Activated T-cell treated with anti-CD3 and anti-CD28 coated beads, Interleukin-2, amount 50 U/mL, for 72 hours (primary cell): ENCODE results near the gene C2CD2. TPM values are rescaled to one million over a fixed set of nuclear protein-coding genes. Genes with fewer than 3 reads are reported as not detected.

Source experiments
- ATAC-seq, 2 donors: fragments of 150-1000 bp; cut with Tn5 transposase; replicated peaks in 1 of 2; 2 replicates each; pipeline ENCODE4 v1.10.0; 2021; ENCODE audit warnings: moderate library complexity in 2 of 2, mild to moderate bottlenecking in 1 of 2
- DNase-seq, 2 donors: peaks; one replicate each; pipeline ENCODE4 v3.0.0; 2021 to 2022; ENCODE audit warnings: mixed read lengths in 1 of 2
- H3K27ac Mint-ChIP-seq: one replicate; pipeline ENCODE4 v1.8.0; 2022; ENCODE audit warnings: mild to moderate bottlenecking, moderate library complexity, mixed read lengths
- H3K27me3 Mint-ChIP-seq: one replicate; pipeline ENCODE4 v1.8.0; 2022; ENCODE audit warnings: low read depth, mixed read lengths
- H3K36me3 Mint-ChIP-seq, 2 donors: one replicate each; pipeline ENCODE4 v1.8.0; 2022; ENCODE audit warnings: mixed read lengths in 2 of 2, mild to moderate bottlenecking in 1 of 2; ENCODE audit not compliant: insufficient read depth in 2 of 2
- H3K4me1 Mint-ChIP-seq: one replicate; pipeline ENCODE4 v1.8.0; 2022; ENCODE audit warnings: low read depth, mixed read lengths
- H3K4me3 Mint-ChIP-seq, 2 donors: one replicate each; pipeline ENCODE4 v1.8.0; 2022; ENCODE audit warnings: mild to moderate bottlenecking in 2 of 2, mixed read lengths in 2 of 2, moderate library complexity in 2 of 2
- H3K9me3 Mint-ChIP-seq, 2 donors: one replicate each; pipeline ENCODE4 v1.8.0; 2022; ENCODE audit warnings: mixed read lengths in 2 of 2
- total RNA-seq, 2 donors: library from RNA; stranded (reverse); gene quantifications; one replicate each; pipeline ENCODE4 v1.2.3, GENCODE V29; 2022

The C2CD2 gene
- total RNA-seq, 2 donors from 2014 or later = 6.9 to 15.1 TPM

DNA sequence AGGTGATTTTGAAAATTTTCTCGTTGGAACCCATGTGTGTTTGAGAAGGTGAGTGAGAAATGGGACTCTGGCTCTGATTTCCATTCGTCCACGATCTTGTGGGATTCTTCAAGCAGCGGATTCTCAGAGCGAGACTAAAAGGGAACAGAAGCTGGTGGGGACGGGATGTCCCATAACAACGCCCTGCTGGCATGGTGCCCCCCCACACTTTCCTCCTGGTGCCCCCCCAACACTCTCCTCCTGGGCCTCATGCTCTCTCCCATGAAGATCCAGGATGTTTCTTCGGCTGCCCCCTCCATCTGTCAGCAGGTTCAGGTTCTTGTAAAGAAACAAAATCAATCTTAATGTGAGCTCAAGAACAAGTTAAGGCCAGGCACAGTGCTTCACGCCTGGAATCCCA is 103.7 kb downstream of the C2CD2 start:
- no peak for ATAC-seq
- H3K27ac Mint-ChIP-seq = no peak overlapping the region
- no peaks in the 10 kb centered on the region for H3K9me3 Mint-ChIP-seq
- no peaks in the 10 kb centered on the region for H3K27me3 Mint-ChIP-seq
- no peak overlapping the region for H3K4me3 Mint-ChIP-seq
- no peak for DNase-seq
- H3K4me1 Mint-ChIP-seq = no peaks in the 10 kb centered on the region
- H3K36me3 Mint-ChIP-seq = peaks cover 1 to 7% of the 10 kb centered on the region in 2 donors

- no peaks in the 10 kb centered on the region for H3K9me3 Mint-ChIP-seq
Measured at GRCh38 chr21:41848958-41849580, 104.7 kb downstream of the C2CD2 start.

GRCh38 chr21:41848533-41848932 is 105.3 kb downstream of the C2CD2 start:
- Mint-ChIP-seq H3K36me3 (peaks cover 1 to 2% of the 10 kb centered on the region in 2 donors), H3K27me3 (no peaks in the 10 kb centered on the region), H3K9me3 (no peaks in the 10 kb centered on the region), H3K4me3 (no peak overlapping the region), H3K4me1 (no peaks in the 10 kb centered on the region), H3K27ac (no peak overlapping the region)
- no peak for DNase-seq
- no peak for ATAC-seq

More at GRCh38 chr21:41848958-41849580, 104.7 kb downstream of the C2CD2 start:
- Mint-ChIP-seq H3K4me1 (no peaks in the 10 kb centered on the region), H3K36me3 (peaks cover 1 to 2% of the 10 kb centered on the region in 2 donors), H3K4me3 (no peak overlapping the region), H3K27ac (no peak overlapping the region), H3K27me3 (no peaks in the 10 kb centered on the region)
- ATAC-seq (no peak), DNase-seq (no peak)

- Mint-ChIP-seq H3K4me1 (no peaks in the 10 kb centered on the region), H3K27ac (no peak overlapping the region), H3K36me3 (peaks cover 1 to 9% of the 10 kb centered on the region in 2 donors), H3K27me3 (no peaks in the 10 kb centered on the region), H3K9me3 (no peaks in the 10 kb centered on the region), H3K4me3 (no peak overlapping the region)
- DNase-seq (no peak), ATAC-seq (no peak)
Measured at GRCh38 chr21:41847066-41847804, 106.6 kb downstream of the C2CD2 start.

- Mint-ChIP-seq H3K4me1 (no peaks in the 10 kb centered on the region), H3K36me3 (peaks cover 1 to 9% of the 10 kb centered on the region in 2 donors), H3K9me3 (peaks cover 0 to 1% of the 10 kb centered on the region in 2 donors), H3K27me3 (no peaks in the 10 kb centered on the region), H3K27ac (no peak overlapping the region), H3K4me3 (no peak overlapping the region)
- ATAC-seq (no peak), DNase-seq (no peak)
Measured at GRCh38 chr21:41846536-41846935, 107.3 kb downstream of the C2CD2 start.

DNA sequence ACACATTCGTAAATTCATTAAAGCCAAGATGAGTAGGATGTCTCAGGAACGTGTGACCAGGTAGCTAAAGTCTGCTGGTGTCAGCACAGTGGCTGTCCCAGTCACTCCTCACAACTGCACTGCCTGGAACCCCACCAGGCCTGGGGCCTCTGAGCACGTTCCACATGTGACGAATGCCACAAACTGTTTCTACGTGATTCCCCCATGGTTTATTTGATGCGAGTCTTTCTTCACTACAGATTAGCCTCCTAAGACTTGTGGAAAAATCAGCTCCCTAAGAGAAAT is 107.8 kb downstream of the C2CD2 start:
- DNase-seq = no peak
- Mint-ChIP-seq H3K9me3 (peaks cover 0 to 4% of the 10 kb centered on the region in 2 donors), H3K27ac (no peak overlapping the region), H3K36me3 (peaks cover 4 to 13% of the 10 kb centered on the region in 2 donors), H3K4me3 (no peak overlapping the region), H3K27me3 (no peaks in the 10 kb centered on the region), H3K4me1 (no peaks in the 10 kb centered on the region)
- no peak for ATAC-seq

DNA sequence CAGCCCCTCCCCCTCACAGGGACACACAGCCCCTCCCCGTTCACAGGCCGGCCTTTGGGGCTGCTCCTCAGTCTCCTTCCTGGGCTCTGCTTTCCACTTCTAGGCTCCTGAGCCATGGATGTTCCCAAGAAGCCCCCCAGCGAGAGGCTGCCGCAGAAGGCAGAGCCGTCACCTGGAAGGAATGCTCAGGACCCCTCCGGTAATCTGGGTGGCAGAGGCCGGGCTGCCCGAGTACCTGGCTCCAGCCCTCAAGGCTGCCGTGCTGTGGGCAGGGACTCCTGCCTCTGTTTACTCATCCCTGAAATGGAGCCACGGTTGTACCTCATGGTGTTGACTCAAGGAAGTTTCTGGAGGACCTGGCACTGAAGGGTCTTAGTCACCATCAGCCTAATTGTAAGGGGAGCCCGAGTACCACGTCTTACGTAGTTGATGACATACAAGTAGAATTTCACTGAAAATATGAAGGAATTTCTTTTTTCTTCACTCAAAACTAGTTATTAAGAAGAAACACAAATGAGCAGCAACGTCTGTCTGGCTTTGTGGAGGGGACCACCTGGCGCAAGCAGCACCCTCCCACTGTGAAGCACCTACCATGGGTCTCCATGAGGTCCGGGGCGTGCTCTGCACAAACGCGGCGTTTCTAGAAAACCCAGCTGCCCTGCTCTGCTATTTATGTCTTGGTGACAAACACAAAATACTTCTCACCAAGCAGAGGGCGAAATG is 108.3 kb downstream of the C2CD2 start:
- H3K27ac Mint-ChIP-seq = no peak overlapping the region
- peaks cover 6 to 14% of the 10 kb centered on the region in 2 donors for H3K36me3 Mint-ChIP-seq
- DNase-seq (no peak), ATAC-seq (no peak)
- no peaks in the 10 kb centered on the region for H3K27me3 Mint-ChIP-seq
- H3K4me3 Mint-ChIP-seq = no peak overlapping the region
- peaks cover 2 to 7% of the 10 kb centered on the region in 2 donors for H3K9me3 Mint-ChIP-seq
- no peaks in the 10 kb centered on the region for H3K4me1 Mint-ChIP-seq

DNA sequence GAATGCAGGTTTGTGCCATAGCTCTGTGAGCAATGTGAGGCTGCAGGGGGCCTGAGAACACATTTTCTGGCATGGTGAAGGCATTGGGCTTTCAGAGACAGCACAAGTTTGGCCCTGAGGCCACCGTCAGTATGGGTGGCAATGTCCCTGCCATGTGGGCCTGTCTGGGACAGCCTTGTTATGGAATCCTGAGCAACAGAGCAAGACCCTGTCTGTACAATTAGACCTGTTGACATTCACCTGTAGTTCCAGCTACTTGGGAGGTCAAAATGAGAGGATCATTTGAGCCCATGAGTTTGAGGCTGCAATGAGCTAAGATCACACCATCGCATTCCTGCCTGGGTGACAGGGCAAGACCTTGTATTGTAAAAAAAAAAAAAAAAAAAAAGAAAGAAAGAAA is 110.2 kb downstream of the C2CD2 start:
- ATAC-seq (no peak), DNase-seq (no peak)
- Mint-ChIP-seq H3K4me1 (no peaks in the 10 kb centered on the region), H3K4me3 (no peak overlapping the region), H3K9me3 (peaks cover 2 to 7% of the 10 kb centered on the region in 2 donors), H3K27me3 (no peaks in the 10 kb centered on the region), H3K36me3 (peaks cover 7 to 14% of the 10 kb centered on the region in 2 donors), H3K27ac (no peak overlapping the region)

GRCh38 chr21:41840880-41841279 is 112.9 kb downstream of the C2CD2 start:
- Mint-ChIP-seq H3K9me3 (peaks cover 2 to 7% of the 10 kb centered on the region in 2 donors), H3K27ac (no peak overlapping the region), H3K27me3 (no peaks in the 10 kb centered on the region), H3K36me3 (peaks cover 7 to 16% of the 10 kb centered on the region in 2 donors), H3K4me1 (no peaks in the 10 kb centered on the region), H3K4me3 (no peak overlapping the region)
- ATAC-seq = no peak
- no peak for DNase-seq

GRCh38 chr21:41839387-41840000 is 114.3 kb downstream of the C2CD2 start:
- H3K4me3 Mint-ChIP-seq = no peak overlapping the region
- peaks cover 7 to 17% of the 10 kb centered on the region in 2 donors for H3K36me3 Mint-ChIP-seq
- no peaks in the 10 kb centered on the region for H3K27me3 Mint-ChIP-seq
- no peak overlapping the region for H3K27ac Mint-ChIP-seq
- H3K9me3 Mint-ChIP-seq = peaks cover 2 to 7% of the 10 kb centered on the region in 2 donors
- ATAC-seq = no peak
- DNase-seq = no peak
- no peaks in the 10 kb centered on the region for H3K4me1 Mint-ChIP-seq

- DNase-seq (no peak), ATAC-seq (no peak)
- Mint-ChIP-seq H3K4me3 (no peak overlapping the region), H3K9me3 (peaks cover 2 to 7% of the 10 kb centered on the region in 2 donors), H3K27ac (no peak overlapping the region), H3K36me3 (peaks cover 7 to 10% of the 10 kb centered on the region in 2 donors), H3K4me1 (no peaks in the 10 kb centered on the region), H3K27me3 (no peaks in the 10 kb centered on the region)
Measured at GRCh38 chr21:41837756-41838297, 116.0 kb downstream of the C2CD2 start.

- Mint-ChIP-seq H3K4me1 (no peaks in the 10 kb centered on the region), H3K36me3 (peaks cover 7 to 10% of the 10 kb centered on the region in 2 donors), H3K27ac (peak overlapping the region; percentile 5), H3K9me3 (peaks cover 2 to 5% of the 10 kb centered on the region in 2 donors), H3K4me3 (no peak overlapping the region), H3K27me3 (no peaks in the 10 kb centered on the region)
- ATAC-seq (no peak), DNase-seq (no peak)
Measured at GRCh38 chr21:41836166-41837015, 117.4 kb downstream of the C2CD2 start.
